ENCODE results near the gene GLS2.

The GLS2 gene

GRCh38 chr12:56469007-56469930, 18.7 kb downstream of the GLS2 start:
- Histone ChIP-seq H3K4me2 (ENCODE audit: low read depth, low read length, poor library complexity, severe bottlenecking) (peak overlapping the region; percentile 88), H3K4me1 (ENCODE audit: insufficient read depth, low read length, poor library complexity, severe bottlenecking) (peaks cover 24% of the 10 kb centered on the region), H3K36me3 (ENCODE audit: insufficient read depth, low read length) (no peaks in the 10 kb centered on the region), H3K79me2 (ENCODE audit: insufficient read depth, low read length) (peaks cover 39% of the 10 kb centered on the region), H4K20me1 (ENCODE audit: insufficient read depth, low read length, poor library complexity, severe bottlenecking) (no peaks in the 10 kb centered on the region), H3K9ac (ENCODE audit: low read depth, low read length, poor library complexity, severe bottlenecking) (peak overlapping the region; percentile 97), H3K27me3 (ENCODE audit: insufficient read depth, low read length, poor library complexity, severe bottlenecking) (no peaks in the 10 kb centered on the region), H3K9me3 (ENCODE audit: insufficient read depth, low read depth, low read length) (no peaks in the 10 kb centered on the region), H3K9me2 (replicated peaks; ENCODE audit: low read depth, low read length) (no peaks in the 10 kb centered on the region), H2AFZ (ENCODE audit: low read length) (peak overlapping the region; percentile 90), H3F3A (ENCODE audit: low read depth) (no peaks in the 10 kb centered on the region), H3K4me3 (ENCODE audit: low read length, poor library complexity, severe bottlenecking) (peak overlapping the region; percentile 93)
- TF ChIP-seq CTCF (conservative IDR thresholded peaks at IDR 0.05; ENCODE audit: low read length) (no peak), EZH2phosphoT487 (IDR thresholded peaks at IDR 0.05; ENCODE audit: borderline replicate concordance) (no peak)

DNA sequence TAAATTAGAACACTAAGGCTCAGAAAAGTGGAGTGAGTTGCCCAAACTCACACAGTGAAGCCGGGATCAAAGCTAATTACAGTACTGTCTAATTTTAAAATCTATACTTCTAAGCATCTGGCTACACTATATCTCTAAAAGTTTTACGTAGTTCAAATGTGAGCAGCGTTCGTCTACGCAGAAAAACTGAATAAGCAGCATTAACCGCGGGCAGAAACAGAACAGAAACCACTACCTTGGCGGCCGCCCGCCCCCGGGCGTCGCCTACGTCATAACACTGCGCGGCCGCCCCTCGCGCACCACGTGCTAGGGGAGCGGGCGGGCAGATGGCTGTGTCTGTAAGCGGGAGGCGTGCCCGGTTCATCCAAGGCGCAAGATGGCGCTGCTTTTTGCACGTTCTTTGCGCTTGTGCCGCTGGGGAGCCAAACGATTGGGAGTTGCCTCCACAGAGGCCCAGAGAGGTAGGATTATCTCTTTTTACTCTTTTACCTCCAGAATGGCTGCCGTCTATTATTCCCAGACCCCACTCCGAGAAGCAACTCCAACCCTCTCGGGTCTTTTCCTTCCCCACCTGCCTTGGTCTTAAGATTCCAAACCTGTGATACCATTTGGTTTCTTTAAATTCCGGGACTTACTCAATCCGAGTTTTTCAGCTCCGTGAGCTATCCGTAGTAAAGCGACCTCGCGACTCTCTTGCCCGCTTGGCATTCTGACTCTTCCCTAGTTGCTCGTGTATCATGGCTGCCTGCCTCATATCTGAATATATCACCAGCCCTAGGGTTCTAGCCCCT, 19.6 kb downstream of the GLS2 start, which contains the start of gene SPRYD4:
TSS of gene SPRYD4 (plus strand) at position 363 of the 791 bp plus-strand sequence. CDS start at position 377, 14 bp downstream.
- peak within 1 kb of the TSS; percentile 93 for H3K4me3 ChIP-seq (ENCODE audit: low read length, poor library complexity, severe bottlenecking)
- H3K4me2 ChIP-seq (ENCODE audit: low read depth, low read length, poor library complexity, severe bottlenecking): peak within 1 kb of the TSS; percentile 88
- H3K36me3 ChIP-seq (ENCODE audit: insufficient read depth, low read length): no peaks in the 10 kb centered on the region
- TF ChIP-seq EZH2phosphoT487 (IDR thresholded peaks at IDR 0.05; ENCODE audit: borderline replicate concordance): no peak
- TF ChIP-seq CTCF (conservative IDR thresholded peaks at IDR 0.05; ENCODE audit: low read length): peak; percentile 45
- H4K20me1 ChIP-seq (ENCODE audit: insufficient read depth, low read length, poor library complexity, severe bottlenecking): no peaks in the 10 kb centered on the region
- H3F3A ChIP-seq (ENCODE audit: low read depth): no peaks in the 10 kb centered on the region
- H3K9ac ChIP-seq (ENCODE audit: low read depth, low read length, poor library complexity, severe bottlenecking): peak within 1 kb of the TSS; percentile 97
- H3K27me3 ChIP-seq (ENCODE audit: insufficient read depth, low read length, poor library complexity, severe bottlenecking): no peaks in the 10 kb centered on the region
- peaks cover 27% of the 10 kb centered on the region for H3K4me1 ChIP-seq (ENCODE audit: insufficient read depth, low read length, poor library complexity, severe bottlenecking)
- H3K9me2 ChIP-seq (replicated peaks; ENCODE audit: low read depth, low read length): no peaks in the 10 kb centered on the region
- H3K9me3 ChIP-seq (ENCODE audit: insufficient read depth, low read depth, low read length): no peaks in the 10 kb centered on the region
- peak within 1 kb of the TSS; percentile 90 for H2AFZ ChIP-seq (ENCODE audit: low read length)
- H3K79me2 ChIP-seq (ENCODE audit: insufficient read depth, low read length): peaks cover 39% of the 10 kb centered on the region

DNA sequence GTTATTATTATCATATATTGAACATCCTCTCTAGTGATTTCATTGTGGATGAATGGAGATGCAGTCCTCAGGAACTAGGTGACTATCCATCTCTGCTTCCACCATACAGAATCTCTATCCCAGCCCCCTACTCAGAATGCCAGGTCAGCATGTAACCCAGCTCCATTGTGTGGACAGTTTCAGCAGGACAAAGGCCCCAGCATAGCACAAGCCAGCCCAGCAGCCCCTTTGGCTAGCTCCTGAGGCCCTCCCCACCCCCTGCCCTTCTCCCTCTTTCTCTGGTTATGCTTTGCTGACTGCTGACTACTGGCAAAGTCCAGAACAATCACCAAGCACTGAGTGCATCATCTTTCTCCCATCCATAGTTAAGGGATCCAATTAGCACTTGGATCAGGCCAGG, 25.4 kb downstream of the GLS2 start:
- Histone ChIP-seq H3K27me3 (ENCODE audit: insufficient read depth, low read length, poor library complexity, severe bottlenecking) (no peaks in the 10 kb centered on the region), H3K4me2 (ENCODE audit: low read depth, low read length, poor library complexity, severe bottlenecking) (no peak overlapping the region), H3F3A (ENCODE audit: low read depth) (no peaks in the 10 kb centered on the region), H3K79me2 (ENCODE audit: insufficient read depth, low read length) (no peaks in the 10 kb centered on the region), H4K20me1 (ENCODE audit: insufficient read depth, low read length, poor library complexity, severe bottlenecking) (no peaks in the 10 kb centered on the region), H3K4me3 (ENCODE audit: low read length, poor library complexity, severe bottlenecking) (no peak overlapping the region), H3K9ac (ENCODE audit: low read depth, low read length, poor library complexity, severe bottlenecking) (no peak overlapping the region), H2AFZ (ENCODE audit: low read length) (peak overlapping the region; percentile 81; the same call in 1 of the 2 replicates), H3K4me1 (ENCODE audit: insufficient read depth, low read length, poor library complexity, severe bottlenecking) (peaks cover 3% of the 10 kb centered on the region), H3K9me2 (replicated peaks; ENCODE audit: low read depth, low read length) (no peaks in the 10 kb centered on the region), H3K9me3 (ENCODE audit: insufficient read depth, low read depth, low read length) (no peaks in the 10 kb centered on the region), H3K36me3 (ENCODE audit: insufficient read depth, low read length) (no peaks in the 10 kb centered on the region)
- TF ChIP-seq EZH2phosphoT487 (IDR thresholded peaks at IDR 0.05; ENCODE audit: borderline replicate concordance) (no peak), CTCF (conservative IDR thresholded peaks at IDR 0.05; ENCODE audit: low read length) (no peak)

Measured in Loucy (cell line).